NOMO-1 treated with DMSO at 0.1 percent for 48 hours (cell line): ENCODE data around the gene KHDC4.
A peak's percentile ranks its signal among the peaks of the same experiment; 100 is the strongest.

ENCODE experiments used
- DNase-seq: peaks from one replicate; lab custom pipeline; 2025; ENCODE audit not compliant: unreplicated experiment; lab: John Stamatoyannopoulos, UW

KHDC4 gene

GRCh38 chr1:155970531-155971167 is 36.4 kb upstream of the KHDC4 start:
- DNase-seq = peak; percentile 96

- DNase-seq = no peak
Observed at GRCh38 chr1:155969377-155969791, 35.2 kb upstream of the KHDC4 start.

- no peak for DNase-seq
Observed at GRCh38 chr1:155968670-155969069, 34.5 kb upstream of the KHDC4 start.

GRCh38 chr1:155968051-155968400 is 33.8 kb upstream of the KHDC4 start:
- DNase-seq = no peak

GRCh38 chr1:155967341-155968050 is 33.3 kb upstream of the KHDC4 start:
- DNase-seq = peak; percentile 43

- DNase-seq = no peak
Observed at GRCh38 chr1:155966750-155967149, 32.5 kb upstream of the KHDC4 start.

GRCh38 chr1:155966135-155966534 is 31.9 kb upstream of the KHDC4 start:
- no peak for DNase-seq

GRCh38 chr1:155964193-155964592 is 30.0 kb upstream of the KHDC4 start:
- no peak for DNase-seq

- DNase-seq = no peak
Observed at GRCh38 chr1:155962599-155963211, 28.5 kb upstream of the KHDC4 start.

- DNase-seq = no peak
Observed at GRCh38 chr1:155961937-155962336, 27.7 kb upstream of the KHDC4 start.

- DNase-seq = no peak
Observed at GRCh38 chr1:155960081-155960745, 26.0 kb upstream of the KHDC4 start.

GRCh38 chr1:155957411-155957915 is 23.2 kb upstream of the KHDC4 start:
- no peak for DNase-seq

- no peak for DNase-seq
Observed at GRCh38 chr1:155954645-155955044, 20.4 kb upstream of the KHDC4 start.

GRCh38 chr1:155952505-155952890 is 18.3 kb upstream of the KHDC4 start:
- DNase-seq = no peak

- no peak for DNase-seq
Observed at GRCh38 chr1:155951753-155952504, 17.7 kb upstream of the KHDC4 start.

GRCh38 chr1:155950829-155951228 is 16.6 kb upstream of the KHDC4 start:
- DNase-seq = no peak

- DNase-seq = no peak
Observed at GRCh38 chr1:155947741-155948140, 13.5 kb upstream of the KHDC4 start.

GRCh38 chr1:155947292-155947691 is 13.1 kb upstream of the KHDC4 start:
- DNase-seq = no peak

- peak; percentile 36 for DNase-seq
Observed at GRCh38 chr1:155946633-155947219, 12.5 kb upstream of the KHDC4 start.

GRCh38 chr1:155944444-155944799 is 10.2 kb upstream of the KHDC4 start:
- peak; percentile 68 for DNase-seq
